SH-SY5Y (cell line): ENCODE data around the gene SNX3.

Experiments
- GATA2 ChIP-seq: IDR thresholded peaks from 2 replicates; pipeline ENCODE4 v1.6.1; 2011; ENCODE audit warnings: mild to moderate bottlenecking, low read depth, low read length
- GATA3 ChIP-seq: IDR thresholded peaks from 2 replicates; pipeline ENCODE4 v1.6.1; 2011; ENCODE audit warnings: low read depth, mild to moderate bottlenecking, low read length, moderate library complexity

DNA sequence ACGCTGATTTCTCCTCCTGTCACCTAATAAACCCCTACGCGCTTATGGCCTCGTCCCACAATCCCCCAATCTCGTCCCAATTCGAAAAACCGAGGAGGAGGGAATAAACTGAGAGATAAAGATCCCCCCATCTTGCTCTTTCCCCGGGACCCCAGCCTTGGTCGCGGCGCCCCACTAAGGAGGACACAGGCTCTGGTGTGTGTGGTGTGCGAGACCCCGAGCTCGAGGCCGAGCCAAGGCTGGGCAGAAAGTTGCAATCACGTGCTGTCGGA, 96.4 kb downstream of the SNX3 start:
- TF ChIP-seq GATA3 = no peak
- no peak for TF ChIP-seq GATA2
